ENCODE results near the gene C1orf116. TPM values are rescaled to one million over a fixed set of nuclear protein-coding genes. Genes with fewer than 3 reads are reported as not detected.

Gene C1orf116
- total RNA-seq, 2 donors from 2014 or later = 0.06 TPM; not detected in 1

GRCh38 chr1:207018707-207019106, 13.8 kb downstream of the C1orf116 start:
- ATAC-seq = no peak
- no peak for DNase-seq (ENCODE audit: low spot score in 2 of 2)
- H3K36me3 Mint-ChIP-seq = no peaks in the 10 kb centered on the region
- H3K27ac Mint-ChIP-seq = no peak overlapping the region
- no peaks in the 10 kb centered on the region for H3K9me3 Mint-ChIP-seq

- Mint-ChIP-seq H3K9me3 (no peaks in the 10 kb centered on the region), H3K36me3 (no peaks in the 10 kb centered on the region), H3K27ac (no peak overlapping the region)
- no peak for DNase-seq (ENCODE audit: low spot score in 2 of 2)
- ATAC-seq = no peak
Observed at GRCh38 chr1:207017615-207018559, 14.7 kb downstream of the C1orf116 start.

DNA sequence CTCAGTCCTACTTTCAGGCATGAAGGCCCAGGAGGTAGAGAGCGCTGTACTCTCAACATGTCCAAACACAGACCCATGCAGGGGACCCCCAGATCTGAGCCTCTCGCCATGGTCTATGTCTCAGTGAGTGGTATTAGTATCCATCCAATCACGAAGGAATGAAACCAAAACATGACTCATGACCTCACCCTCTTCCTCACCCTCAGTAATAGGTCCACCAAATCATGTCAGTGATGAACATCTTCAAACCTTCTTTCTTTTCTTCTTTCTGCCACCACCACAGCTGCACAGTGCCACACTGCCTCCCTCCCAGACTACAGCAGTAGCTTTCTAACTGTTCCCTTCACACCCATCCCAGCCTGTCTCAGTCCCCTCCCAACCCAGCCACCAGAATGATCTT, 16.8 kb downstream of the C1orf116 start:
- Mint-ChIP-seq H3K9me3 (no peaks in the 10 kb centered on the region), H3K27ac (no peak overlapping the region), H3K36me3 (no peaks in the 10 kb centered on the region)
- DNase-seq (ENCODE audit: low spot score in 2 of 2) (no peak), ATAC-seq (peak; percentile 47 to 57)

DNA sequence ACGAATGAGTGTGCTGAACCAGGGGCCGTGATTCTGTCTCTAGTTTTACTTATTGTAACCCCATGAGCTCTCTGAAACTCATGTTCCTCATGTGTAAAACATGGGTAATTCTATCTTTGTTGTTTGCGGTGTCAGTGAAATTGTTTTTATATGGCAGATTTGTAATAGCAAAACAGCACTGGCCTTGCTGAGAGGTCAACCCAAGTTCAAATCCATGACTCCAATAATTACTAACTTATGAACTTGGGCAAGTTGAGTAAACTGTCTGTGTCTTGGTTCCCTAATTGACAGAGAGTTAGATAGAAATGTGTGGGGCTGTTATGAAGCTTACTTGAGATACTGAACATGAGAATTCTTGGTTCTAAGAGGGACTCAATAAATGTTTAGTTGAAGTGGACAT, 17.8 kb downstream of the C1orf116 start:
- no peaks in the 10 kb centered on the region for H3K36me3 Mint-ChIP-seq
- ATAC-seq = no peak
- DNase-seq (ENCODE audit: low spot score in 2 of 2) = no peak
- no peak overlapping the region for H3K27ac Mint-ChIP-seq
- no peaks in the 10 kb centered on the region for H3K9me3 Mint-ChIP-seq

DNA sequence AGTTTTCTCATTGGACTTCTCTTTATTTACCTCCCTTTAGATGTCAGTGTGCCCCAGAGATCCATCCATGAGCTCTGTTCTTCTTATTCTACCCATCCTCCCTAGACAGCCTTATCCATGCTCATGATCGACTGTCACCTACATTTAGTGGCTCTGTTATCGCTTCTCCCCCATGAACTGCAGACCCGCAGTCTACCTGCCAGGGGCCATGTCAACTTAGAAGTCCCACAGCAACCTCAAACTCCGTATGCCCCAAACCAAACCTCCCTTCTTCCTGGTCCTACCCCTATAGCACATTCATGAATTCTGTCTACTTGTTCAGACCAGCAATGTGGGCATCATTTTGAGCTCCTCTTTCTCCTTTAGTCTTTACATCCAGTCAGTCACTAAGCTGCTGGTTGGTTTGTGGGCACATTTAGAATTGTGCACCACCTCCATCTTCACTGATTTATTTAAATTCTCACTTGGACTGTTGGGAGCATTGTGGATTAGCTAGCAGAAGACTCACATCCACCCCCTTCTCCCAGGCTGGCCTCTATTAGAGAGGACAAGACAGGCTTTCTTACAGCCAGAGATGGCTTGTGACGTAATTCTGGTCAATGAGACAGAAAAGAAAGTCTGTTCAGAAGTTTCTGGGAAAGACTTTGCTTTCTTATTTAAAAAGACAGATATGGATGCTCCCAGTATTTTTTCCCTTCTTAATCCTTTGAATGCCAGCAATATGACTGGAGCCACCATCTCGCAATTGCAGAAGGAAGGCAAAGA, 19.1 kb downstream of the C1orf116 start:
- ATAC-seq (no peak), DNase-seq (ENCODE audit: low spot score in 2 of 2) (no peak)
- Mint-ChIP-seq H3K27ac (no peak overlapping the region), H3K36me3 (no peaks in the 10 kb centered on the region), H3K9me3 (no peaks in the 10 kb centered on the region)

- DNase-seq (ENCODE audit: low spot score in 2 of 2) (no peak), ATAC-seq (no peak)
- no peaks in the 10 kb centered on the region for H3K36me3 Mint-ChIP-seq
- no peaks in the 10 kb centered on the region for H3K9me3 Mint-ChIP-seq
- H3K27ac Mint-ChIP-seq = no peak overlapping the region
Observed at GRCh38 chr1:207010726-207011125, 21.8 kb downstream of the C1orf116 start.

DNA sequence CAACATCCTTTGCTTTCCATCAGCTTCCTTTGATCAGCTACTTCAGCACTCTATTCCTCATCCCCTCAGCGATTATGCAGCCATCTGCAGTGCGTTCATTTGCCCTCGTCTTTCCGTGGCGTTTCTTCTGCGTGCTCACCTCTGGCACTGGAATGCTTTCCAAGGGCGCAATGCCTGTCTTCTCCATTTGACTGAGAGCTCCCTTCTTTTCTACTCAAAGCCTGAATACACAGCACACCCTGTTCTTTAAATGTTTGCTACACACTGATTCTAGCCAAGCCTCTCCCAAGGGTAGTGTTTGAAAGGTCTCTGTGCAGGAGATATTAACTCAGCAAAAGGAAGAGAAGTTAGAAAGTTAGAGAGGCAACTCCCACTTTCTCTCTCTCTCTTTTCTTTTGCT, 22.6 kb downstream of the C1orf116 start:
- H3K36me3 Mint-ChIP-seq = no peaks in the 10 kb centered on the region
- no peak overlapping the region for H3K27ac Mint-ChIP-seq
- ATAC-seq = no peak
- H3K9me3 Mint-ChIP-seq = no peaks in the 10 kb centered on the region
- DNase-seq (ENCODE audit: low spot score in 2 of 2) = no peak

- H3K9me3 Mint-ChIP-seq = no peaks in the 10 kb centered on the region
Observed at GRCh38 chr1:207009182-207009850, 23.2 kb downstream of the C1orf116 start.

DNA sequence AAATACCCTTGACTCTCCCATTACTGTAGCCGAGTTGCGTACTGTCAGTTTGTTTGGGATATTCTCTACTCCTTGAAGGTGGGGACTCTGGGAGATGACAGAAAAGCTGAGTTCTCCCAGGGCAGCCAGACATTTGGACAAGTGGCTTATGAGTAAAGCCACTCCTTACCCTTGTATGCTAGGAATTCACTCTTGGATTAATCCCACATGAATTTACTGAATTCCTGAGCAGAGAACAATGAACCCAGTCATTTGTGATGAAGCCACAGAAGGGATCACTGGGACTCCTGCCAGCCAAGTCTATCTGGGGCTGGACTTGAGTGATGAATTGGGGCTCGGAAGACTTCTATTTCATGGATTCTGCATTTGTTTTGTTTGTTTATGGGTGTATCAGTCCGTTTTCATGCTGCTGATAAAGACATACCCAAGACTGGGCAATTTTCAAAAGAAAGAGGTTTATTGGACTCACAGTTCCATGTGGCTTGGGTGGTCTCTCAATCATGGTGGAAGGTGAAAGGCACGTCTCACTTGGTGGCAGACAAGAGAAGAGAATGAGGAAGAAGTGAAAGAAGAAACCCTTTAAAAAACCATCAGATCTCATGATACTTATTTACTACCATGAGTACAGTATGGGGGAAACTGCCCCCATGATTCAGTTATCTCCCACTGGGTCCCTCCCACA, 25.1 kb downstream of the C1orf116 start:
- Mint-ChIP-seq H3K9me3 (no peaks in the 10 kb centered on the region), H3K36me3 (no peaks in the 10 kb centered on the region), H3K27ac (no peak overlapping the region)
- ATAC-seq = no peak
- no peak for DNase-seq (ENCODE audit: low spot score in 2 of 2)

More at GRCh38 chr1:207009182-207009850, 23.2 kb downstream of the C1orf116 start:
- no peak overlapping the region for H3K27ac Mint-ChIP-seq
- DNase-seq (ENCODE audit: low spot score in 2 of 2) (no peak), ATAC-seq (no peak)
- no peaks in the 10 kb centered on the region for H3K36me3 Mint-ChIP-seq

- H3K36me3 Mint-ChIP-seq = no peaks in the 10 kb centered on the region
- no peaks in the 10 kb centered on the region for H3K9me3 Mint-ChIP-seq
- DNase-seq (ENCODE audit: low spot score in 2 of 2) (no peak), ATAC-seq (no peak)
- no peak overlapping the region for H3K27ac Mint-ChIP-seq
Observed at GRCh38 chr1:207006914-207007313, 25.6 kb downstream of the C1orf116 start.

GRCh38 chr1:207006083-207006482, 26.5 kb downstream of the C1orf116 start:
- no peak for ATAC-seq
- Mint-ChIP-seq H3K27ac (no peak overlapping the region), H3K9me3 (no peaks in the 10 kb centered on the region), H3K36me3 (no peaks in the 10 kb centered on the region)
- no peak for DNase-seq (ENCODE audit: low spot score in 2 of 2)

DNA sequence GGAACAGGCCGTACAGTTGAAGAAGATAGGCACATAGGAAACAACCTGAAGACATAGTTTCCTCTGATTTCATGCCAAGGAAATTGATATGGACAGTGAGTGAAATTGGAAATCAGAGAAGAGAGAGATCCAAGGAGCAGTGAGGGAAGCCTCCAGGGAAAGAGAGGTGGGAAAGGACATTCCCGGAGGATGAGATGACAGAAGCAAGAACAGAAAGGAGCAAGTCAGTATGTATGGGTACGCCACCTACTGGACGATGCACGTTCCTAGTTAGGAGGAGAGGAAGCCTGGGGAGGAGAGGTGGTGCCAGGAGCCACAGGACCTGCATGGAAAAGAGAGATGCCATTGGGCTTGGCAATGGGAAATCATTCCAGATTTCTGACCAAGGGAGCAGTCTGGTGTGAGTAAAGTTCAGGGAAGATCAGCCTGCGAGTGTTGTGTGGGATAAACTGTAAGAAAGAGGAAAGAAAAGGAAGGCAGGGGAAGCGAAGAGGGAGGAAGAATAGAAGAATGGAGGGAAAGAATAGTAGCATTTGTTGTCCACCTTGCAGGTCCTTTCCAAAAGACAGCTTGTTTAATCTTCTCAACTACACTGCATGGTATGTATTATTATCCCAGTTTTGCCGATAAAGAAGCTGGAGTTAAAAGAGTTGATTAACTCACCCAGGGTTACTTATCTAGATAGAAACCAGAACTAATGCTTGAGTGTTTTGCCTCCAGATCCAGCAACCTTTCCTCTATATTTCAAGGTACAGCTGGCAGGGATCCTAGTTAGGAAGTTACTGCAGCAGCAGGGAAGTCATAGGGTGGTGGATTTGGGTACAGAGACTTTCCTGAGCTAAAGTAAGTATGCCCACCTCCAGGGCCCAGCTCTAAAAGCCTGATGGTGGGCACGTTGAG, 27.4 kb downstream of the C1orf116 start:
- DNase-seq (ENCODE audit: low spot score in 2 of 2) (peak in 1 of 2 donors; percentile 42), ATAC-seq (peak; percentile 60 to 61)
- no peak overlapping the region for H3K27ac Mint-ChIP-seq
- H3K36me3 Mint-ChIP-seq = no peaks in the 10 kb centered on the region
- no peaks in the 10 kb centered on the region for H3K9me3 Mint-ChIP-seq

DNA sequence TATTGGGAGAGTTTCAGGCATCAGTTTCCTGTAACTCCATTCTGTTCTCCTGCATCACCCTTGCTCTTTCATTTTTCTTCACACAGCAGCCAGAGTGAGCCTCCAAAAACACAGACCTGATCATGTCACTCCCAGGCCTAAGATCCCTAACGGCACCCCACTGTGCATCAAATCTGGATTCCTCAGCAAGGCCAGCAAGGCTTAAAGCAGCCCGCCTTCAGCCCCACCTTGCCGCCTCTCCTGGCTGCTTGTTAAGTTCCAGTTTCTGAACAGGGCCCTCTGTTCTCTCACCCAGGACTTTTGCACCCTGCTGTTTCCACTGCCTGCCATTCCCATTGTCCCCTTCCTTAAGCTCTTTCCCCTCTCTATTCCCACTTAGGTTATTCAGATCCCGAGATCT, 29.3 kb downstream of the C1orf116 start:
- no peak overlapping the region for H3K27ac Mint-ChIP-seq
- no peak for DNase-seq (ENCODE audit: low spot score in 2 of 2)
- no peak for ATAC-seq

DNA sequence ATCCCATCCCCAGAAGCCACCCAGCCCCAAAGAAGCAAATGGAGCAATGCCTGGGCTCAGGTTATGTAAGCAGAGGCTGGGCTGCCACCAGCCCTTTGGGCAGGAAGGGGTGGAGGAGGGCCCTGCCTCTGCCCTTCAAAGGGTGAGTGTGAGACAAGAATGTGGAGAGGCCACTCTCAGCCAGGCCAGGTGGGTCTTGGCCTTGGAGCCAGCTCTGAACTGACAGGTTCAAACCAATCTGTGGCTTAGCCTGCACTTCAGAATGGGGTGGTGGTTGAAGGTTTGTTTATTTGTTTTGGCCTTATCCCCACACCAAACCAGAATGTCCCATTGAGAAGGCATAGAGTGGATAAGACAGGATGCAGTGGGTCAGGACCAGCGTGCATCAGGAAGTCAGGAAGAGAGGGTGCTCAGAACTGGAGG, 29.8 kb downstream of the C1orf116 start:
- no peaks in the 10 kb centered on the region for H3K9me3 Mint-ChIP-seq
- ATAC-seq = no peak

More for the DNA sequence above, 29.3 kb downstream of the C1orf116 start:
- H3K9me3 Mint-ChIP-seq = no peaks in the 10 kb centered on the region
- no peaks in the 10 kb centered on the region for H3K36me3 Mint-ChIP-seq

GRCh38 chr1:207001492-207002245, 30.9 kb downstream of the C1orf116 start:
- Mint-ChIP-seq H3K27ac (no peak overlapping the region), H3K9me3 (no peaks in the 10 kb centered on the region), H3K36me3 (no peaks in the 10 kb centered on the region)
- no peak for DNase-seq (ENCODE audit: low spot score in 2 of 2)
- ATAC-seq = no peak

More for the DNA sequence above, 29.8 kb downstream of the C1orf116 start:
- no peak for DNase-seq (ENCODE audit: low spot score in 2 of 2)
- Mint-ChIP-seq H3K27ac (no peak overlapping the region), H3K36me3 (no peaks in the 10 kb centered on the region)
